ENCODE results near the gene GPR78.
A peak's percentile ranks its signal among the peaks of the same experiment; 100 is the strongest.

The GPR78 gene

DNA sequence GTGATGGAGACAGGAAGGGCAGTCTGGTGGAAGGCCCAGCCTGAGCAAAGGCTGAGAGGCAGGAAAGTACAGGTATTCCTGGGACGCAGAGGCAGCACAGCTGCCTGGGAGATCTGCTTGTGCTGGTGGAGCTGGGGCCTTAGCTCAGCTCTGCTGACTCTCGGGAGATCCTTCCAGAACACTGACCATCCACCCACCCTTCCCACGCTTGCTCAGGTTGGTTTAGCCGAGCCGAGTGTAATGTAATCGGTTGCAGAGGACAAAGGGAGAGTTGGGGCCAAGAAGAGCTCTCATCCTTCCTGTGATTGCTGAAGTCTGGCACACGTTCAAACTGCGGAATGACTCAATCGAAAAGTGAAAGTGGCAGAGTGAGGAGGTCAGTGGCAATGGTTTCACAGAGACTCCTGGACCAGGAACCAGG is 43.1 kb upstream of the GPR78 start:
- no peak overlapping the region for H3K4me3 ChIP-seq (ENCODE audit: low read depth, low read length)
- peak; percentile 92 for DNase-seq (ENCODE audit: low read depth)
- no peak for TF ChIP-seq CTCF (IDR thresholded peaks at IDR 0.05; ENCODE audit: insufficient read depth, low read depth, low read length, missing control alignments)

DNA sequence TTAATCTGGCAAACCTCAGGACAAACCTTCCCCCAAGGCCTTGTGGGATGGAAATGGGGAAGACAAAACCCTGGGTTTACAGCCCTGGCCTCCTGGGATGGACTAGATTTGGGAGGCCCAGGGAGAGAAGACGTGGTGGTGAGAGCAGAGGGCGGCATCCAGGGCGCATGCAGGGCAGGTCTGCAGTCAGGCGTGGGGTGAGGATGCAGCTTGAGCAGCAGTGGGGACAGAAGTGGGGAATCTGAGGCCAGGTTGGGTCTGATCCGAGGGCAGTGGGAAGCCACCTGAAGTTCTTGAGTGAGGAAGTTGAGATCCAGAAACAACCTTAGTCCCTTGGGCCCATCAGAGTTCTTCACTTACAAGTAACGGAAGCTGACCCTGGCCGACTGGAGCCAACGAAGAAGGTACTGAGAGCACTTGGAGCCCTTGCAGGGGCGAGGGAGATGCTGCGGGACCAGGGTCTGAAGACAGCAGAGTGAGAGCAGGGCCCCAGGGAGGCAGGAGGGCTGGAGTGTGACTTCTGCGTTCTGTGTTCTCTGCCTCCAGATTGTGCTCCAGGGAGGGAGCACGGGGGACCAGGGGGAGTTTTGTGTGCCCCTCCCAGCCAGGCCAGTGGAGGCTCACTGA is 42.0 kb upstream of the GPR78 start:
- no peak overlapping the region for H3K4me3 ChIP-seq (ENCODE audit: low read depth, low read length)
- DNase-seq (ENCODE audit: low read depth): no peak
- no peak for TF ChIP-seq CTCF (IDR thresholded peaks at IDR 0.05; ENCODE audit: insufficient read depth, low read depth, low read length, missing control alignments)

DNA sequence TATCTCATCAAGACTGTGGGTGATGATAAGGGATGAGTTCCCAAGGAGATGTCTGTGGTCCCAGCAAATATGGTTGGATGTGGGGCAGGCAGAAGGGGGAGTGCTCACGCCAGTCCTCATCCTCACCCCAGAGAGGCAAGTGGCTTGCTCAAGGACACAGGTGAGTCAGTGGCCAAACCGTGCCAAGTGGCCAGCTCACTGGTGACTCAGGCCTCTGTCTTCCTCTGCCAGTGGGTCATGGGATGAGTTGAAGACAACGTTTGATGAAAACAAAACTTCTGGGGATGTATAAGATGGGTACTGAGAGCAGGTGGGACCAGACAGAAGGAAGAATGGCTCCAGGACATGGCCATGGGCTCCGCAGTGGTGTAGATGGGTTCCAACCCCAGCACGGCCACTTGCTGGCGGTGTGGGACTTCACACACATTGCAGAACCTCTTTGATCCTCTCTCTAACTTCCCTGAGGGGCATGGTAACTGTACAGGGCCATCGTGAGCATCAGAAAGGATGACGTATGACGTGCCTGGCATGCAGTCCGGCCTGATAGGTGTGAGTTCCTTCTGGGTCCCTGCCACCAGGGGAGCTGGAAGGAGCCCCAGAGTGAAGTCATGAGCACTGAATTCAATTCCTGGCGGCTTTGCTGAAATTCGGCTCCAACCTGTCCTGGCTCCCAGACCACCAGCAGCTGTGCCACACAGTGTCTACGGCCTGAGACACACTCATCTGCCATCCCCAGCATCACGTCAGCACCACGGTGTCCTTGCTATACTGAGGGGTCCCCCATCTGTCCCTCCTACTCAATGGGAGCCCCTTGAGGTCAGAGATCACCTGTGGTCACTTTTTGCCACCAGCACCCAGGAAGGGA is 41.3 kb upstream of the GPR78 start:
- no peak for TF ChIP-seq CTCF (IDR thresholded peaks at IDR 0.05; ENCODE audit: insufficient read depth, low read depth, low read length, missing control alignments)
- no peak overlapping the region for H3K4me3 ChIP-seq (ENCODE audit: low read depth, low read length)
- no peak for DNase-seq (ENCODE audit: low read depth)

GRCh38 chr4:8539661-8540060 is 40.5 kb upstream of the GPR78 start:
- DNase-seq (ENCODE audit: low read depth): peak; percentile 47
- no peak for TF ChIP-seq CTCF (IDR thresholded peaks at IDR 0.05; ENCODE audit: insufficient read depth, low read depth, low read length, missing control alignments)
- no peak overlapping the region for H3K4me3 ChIP-seq (ENCODE audit: low read depth, low read length)

DNA sequence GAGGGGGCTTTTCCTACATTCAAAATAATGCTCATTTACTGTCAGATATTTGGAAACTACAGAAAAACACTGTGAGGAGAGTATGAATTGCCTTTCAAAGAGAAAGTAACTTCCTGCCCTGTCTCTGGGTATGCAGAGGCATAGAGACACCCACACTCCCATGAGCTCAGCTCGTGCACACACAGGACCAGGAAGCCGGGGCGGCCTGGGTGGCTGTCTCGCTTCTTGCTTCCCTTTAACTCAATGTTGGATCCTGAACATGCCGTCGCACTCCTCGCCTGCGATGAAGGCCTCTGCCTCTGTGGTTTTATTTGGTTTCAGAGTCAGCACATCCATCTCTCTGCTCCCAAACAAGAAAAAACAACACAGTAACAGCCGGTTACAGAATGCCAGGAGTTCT is 40.1 kb upstream of the GPR78 start:
- TF ChIP-seq CTCF (IDR thresholded peaks at IDR 0.05; ENCODE audit: insufficient read depth, low read depth, low read length, missing control alignments): no peak
- DNase-seq (ENCODE audit: low read depth): peak; percentile 60
- H3K4me3 ChIP-seq (ENCODE audit: low read depth, low read length): no peak overlapping the region

DNA sequence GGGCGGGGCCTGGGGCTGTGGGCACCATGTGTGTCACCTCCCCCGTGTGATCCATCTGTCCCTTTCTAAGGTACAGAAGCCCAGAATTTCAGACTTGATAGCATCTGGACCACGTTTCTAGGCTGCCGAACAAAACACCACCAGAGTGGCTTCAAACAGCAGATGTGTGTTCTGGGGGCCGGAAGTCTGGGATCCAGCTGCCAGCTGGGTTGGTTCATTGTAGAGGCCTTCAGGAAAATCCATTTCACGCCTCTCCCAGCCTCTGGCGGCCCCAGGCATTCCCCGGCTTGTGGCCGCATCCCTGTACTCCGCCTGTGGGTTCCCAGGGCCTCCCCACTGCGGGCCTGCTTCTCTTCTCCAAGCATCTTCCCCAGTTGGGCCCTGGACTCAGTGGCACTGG is 39.6 kb upstream of the GPR78 start:
- no peak overlapping the region for H3K4me3 ChIP-seq (ENCODE audit: low read depth, low read length)
- no peak for DNase-seq (ENCODE audit: low read depth)
- TF ChIP-seq CTCF (IDR thresholded peaks at IDR 0.05; ENCODE audit: insufficient read depth, low read depth, low read length, missing control alignments): no peak
